PC-9 (cell line): ENCODE results near the gene GFPT2.

Experiments
- CTCF ChIP-seq: fragments of 200-600 bp; sonication (generic); conservative IDR thresholded peaks from 2 replicates; pipeline ENCODE4 v1.6.1; 2017; ENCODE audit warnings: mixed run types, antibody characterized with exemption, mild to moderate bottlenecking, moderate library complexity
- EZH2 ChIP-seq: fragments of 200-600 bp; sonication (generic); IDR thresholded peaks from 2 replicates; pipeline ENCODE4 v1.8.0; 2017; ENCODE audit warnings: antibody characterized with exemption, low read depth

DNA sequence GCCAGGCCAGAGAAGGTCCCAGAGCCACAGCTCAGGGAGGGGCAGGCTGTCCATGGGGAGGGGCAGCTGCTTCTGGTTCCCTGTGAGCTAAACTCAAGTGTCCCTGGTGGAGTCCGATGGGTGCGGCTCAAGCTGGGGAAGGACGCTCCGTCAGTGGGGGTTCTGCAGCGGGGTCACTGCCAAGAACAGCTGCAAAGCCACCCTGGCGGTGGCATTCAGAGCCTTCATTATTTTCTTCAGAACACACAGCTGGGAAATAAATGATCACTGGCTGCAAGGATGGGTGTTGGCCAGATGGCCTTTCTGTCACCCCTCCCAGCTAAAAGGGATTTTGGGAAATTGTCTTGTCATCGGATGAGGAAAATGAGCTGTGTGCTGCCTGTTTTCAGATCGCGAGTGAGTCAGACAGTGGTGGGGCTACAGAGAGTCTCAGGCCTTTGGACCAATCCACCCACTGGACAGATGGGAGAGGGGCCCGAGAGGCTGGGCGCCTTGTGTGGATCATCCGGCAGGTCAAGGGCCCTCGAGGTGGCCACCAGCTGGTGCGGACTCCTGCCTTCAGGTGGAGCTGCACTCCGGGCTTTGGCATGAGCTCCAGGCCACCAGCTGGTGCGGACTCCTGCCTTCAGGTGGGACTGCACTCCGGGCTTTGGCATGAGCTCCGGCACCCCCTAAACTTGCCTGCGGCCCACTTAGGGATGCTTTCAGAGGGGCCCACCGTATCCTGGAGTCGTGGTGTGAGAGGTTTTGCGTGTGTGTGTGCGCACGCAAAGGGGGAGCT is 17.9 kb upstream of the GFPT2 start:
- TF ChIP-seq CTCF (no peak), EZH2 (no peak)
